ENCODE measurements around the gene GLDN.

GLDN gene

DNA sequence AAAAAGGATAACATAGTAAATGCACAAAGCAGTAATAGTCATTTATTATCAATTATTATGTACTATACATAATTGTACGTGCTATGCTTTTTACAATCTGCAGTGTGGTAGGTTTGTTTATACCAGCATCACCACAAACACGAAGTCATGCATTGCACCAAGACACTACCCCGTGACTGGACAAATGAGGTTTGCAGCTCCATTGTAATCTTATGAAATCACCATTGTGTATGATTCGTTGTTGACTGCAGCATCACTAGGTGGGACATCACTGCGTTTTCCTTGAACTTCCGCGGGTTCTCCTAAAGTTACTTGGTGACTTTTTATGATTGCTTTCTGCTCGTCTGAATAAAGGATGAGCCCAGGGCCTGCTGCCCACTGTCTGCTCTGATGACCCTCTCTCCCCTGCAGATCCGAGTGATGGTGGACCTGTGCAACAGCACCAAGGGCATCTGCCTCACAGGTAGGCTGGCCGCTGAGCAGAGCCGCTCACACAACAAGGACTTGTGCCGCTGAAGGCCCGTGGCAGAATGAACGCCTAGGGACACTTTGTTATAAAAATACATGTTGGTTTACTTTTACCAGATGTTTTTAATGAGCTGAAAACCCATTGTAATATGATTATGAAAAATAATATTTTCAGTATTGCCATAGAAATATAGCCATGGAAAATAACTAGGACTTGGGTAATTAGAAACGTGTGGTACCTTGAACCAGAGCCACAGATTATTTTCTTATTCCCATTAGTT is 35.8 kb downstream of the GLDN start:
- H3K4me1 ChIP-seq (ENCODE audit: insufficient read depth, low read length), result no peaks in the 10 kb centered on the region
- H3K27me3 ChIP-seq (ENCODE audit: insufficient read depth, low read length), result no peaks in the 10 kb centered on the region
- H3K36me3 ChIP-seq (ENCODE audit: insufficient read depth, low read length), result no peaks in the 10 kb centered on the region
- no peaks in the 10 kb centered on the region for H3K9me3 ChIP-seq (ENCODE audit: insufficient read depth, low read depth, low read length)
- H3K27ac ChIP-seq (ENCODE audit: low read depth, low read length), result no peak overlapping the region
- H3K9ac ChIP-seq (ENCODE audit: low read depth, low read length), result no peak overlapping the region
- WGBS, result 94% methylated on average over 13 of the region's 15 CpGs
- no peak overlapping the region for H3K4me3 ChIP-seq (ENCODE audit: low read length)

DNA sequence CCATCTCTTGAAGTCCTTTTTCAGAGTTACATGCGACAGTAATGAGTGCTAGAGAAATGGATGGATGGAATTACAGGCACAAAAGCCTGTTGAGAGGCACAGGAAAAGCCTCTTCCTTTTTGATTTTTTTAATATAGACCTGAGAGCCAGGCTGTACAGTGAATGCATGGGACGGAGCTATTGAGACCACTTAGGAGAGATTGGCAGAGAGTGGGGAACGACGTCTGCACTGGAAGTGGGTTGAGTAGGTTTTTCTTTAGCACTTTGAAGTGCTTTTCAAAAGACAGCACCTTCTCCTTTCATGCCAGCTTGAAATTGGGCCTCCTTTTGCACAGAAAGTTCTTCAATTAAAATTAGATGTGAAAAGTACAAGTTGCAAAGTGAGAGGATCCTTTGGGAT is 37.0 kb downstream of the GLDN start:
- Histone ChIP-seq H3K9ac (ENCODE audit: low read depth, low read length) (no peak overlapping the region), H3K27ac (ENCODE audit: low read depth, low read length) (no peak overlapping the region), H3K4me1 (ENCODE audit: insufficient read depth, low read length) (no peaks in the 10 kb centered on the region), H3K4me3 (ENCODE audit: low read length) (no peak overlapping the region), H3K9me3 (ENCODE audit: insufficient read depth, low read depth, low read length) (no peaks in the 10 kb centered on the region), H3K36me3 (ENCODE audit: insufficient read depth, low read length) (no peaks in the 10 kb centered on the region), H3K27me3 (ENCODE audit: insufficient read depth, low read length) (no peaks in the 10 kb centered on the region)
- 97% methylated on average over 4 of the region's 4 CpGs for WGBS

DNA sequence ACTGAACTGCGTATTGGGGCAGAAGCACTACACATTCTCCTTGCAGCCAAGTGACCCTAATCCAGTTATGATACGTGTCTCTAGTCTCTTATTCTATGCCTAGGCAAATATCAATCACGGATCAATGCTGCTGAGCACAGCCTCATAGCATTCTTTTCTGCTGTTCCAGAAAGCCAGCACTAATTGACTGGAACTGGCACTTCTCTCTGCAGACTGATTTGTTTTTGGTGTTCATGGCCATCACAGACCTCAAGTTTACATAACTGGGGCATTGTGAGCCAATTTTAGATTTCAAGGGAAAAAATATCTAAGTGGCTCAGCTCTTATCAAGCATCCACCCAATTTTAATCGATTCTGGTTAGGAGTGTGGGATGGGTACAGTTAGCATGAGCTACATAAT is 37.9 kb downstream of the GLDN start:
- Histone ChIP-seq H3K27ac (ENCODE audit: low read depth, low read length) (no peak overlapping the region), H3K36me3 (ENCODE audit: insufficient read depth, low read length) (no peaks in the 10 kb centered on the region), H3K9ac (ENCODE audit: low read depth, low read length) (no peak overlapping the region), H3K4me1 (ENCODE audit: insufficient read depth, low read length) (no peaks in the 10 kb centered on the region), H3K4me3 (ENCODE audit: low read length) (no peak overlapping the region), H3K9me3 (ENCODE audit: insufficient read depth, low read depth, low read length) (no peaks in the 10 kb centered on the region), H3K27me3 (ENCODE audit: insufficient read depth, low read length) (no peaks in the 10 kb centered on the region)
- WGBS, result 90% methylated on average over 3 of the region's 4 CpGs

DNA sequence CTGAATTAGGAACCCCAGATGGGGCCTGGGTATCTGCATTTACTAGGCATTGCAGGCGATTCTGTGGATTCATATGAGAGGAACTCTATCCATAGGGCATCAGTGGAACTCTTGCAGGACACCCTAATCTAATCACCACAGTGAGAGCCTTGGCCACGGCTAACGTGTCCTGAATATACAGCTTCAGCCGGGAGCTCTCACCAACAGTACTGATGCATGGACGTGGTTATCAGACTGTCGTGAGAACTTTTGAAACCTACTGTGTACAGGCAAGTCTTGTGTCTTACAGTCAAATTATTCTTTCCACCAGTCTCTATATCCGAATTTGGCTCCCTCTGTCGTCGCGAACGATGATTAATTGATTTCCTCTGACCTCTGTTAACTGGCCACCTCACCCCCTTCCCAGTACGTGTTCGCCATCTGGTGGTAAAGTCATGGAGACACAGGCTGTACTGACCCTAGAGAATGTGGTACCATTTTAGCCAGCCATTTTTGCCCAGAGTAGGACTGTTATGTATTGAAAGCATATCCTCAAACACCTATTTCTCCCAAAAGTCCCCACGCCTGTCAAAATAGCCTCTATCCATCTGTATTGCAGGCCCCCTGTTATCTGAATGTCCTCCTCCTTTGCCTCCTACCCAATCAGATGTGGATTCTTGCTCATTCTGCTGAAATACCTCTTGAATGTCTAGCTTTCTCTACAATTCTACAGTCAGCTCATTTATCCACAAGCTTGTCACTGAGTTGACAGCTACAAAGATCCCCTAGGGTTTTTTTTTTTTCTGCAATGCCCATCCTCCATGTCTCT is 39.7 kb downstream of the GLDN start:
- 33% methylated on average over 14 of the region's 14 CpGs for WGBS
- Histone ChIP-seq H3K27me3 (ENCODE audit: insufficient read depth, low read length) (no peaks in the 10 kb centered on the region), H3K9ac (ENCODE audit: low read depth, low read length) (no peak overlapping the region), H3K9me3 (ENCODE audit: insufficient read depth, low read depth, low read length) (no peaks in the 10 kb centered on the region), H3K4me1 (ENCODE audit: insufficient read depth, low read length) (no peaks in the 10 kb centered on the region), H3K36me3 (ENCODE audit: insufficient read depth, low read length) (no peaks in the 10 kb centered on the region), H3K4me3 (ENCODE audit: low read length) (no peak overlapping the region), H3K27ac (ENCODE audit: low read depth, low read length) (no peak overlapping the region)

DNA sequence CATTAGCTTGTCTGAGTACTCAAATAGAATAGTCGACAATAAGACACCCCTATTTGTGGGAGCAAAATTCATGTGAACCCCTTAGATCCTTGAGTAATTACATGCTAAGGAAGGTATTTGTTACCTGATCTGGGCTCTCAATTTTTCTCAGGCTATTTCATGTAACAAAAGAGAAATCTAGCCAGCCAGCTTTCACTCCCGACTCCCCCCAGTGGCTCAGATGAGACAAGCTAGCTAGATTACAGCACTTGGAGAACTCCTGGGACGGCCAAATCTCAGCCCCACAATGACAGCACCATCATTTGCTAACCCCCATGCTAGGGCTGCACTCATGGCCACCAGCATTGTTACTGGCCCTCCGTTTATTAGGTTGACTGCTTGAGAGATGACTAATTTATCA is 41.3 kb downstream of the GLDN start:
- Histone ChIP-seq H3K4me1 (ENCODE audit: insufficient read depth, low read length) (no peaks in the 10 kb centered on the region), H3K4me3 (ENCODE audit: low read length) (no peak overlapping the region), H3K27me3 (ENCODE audit: insufficient read depth, low read length) (no peaks in the 10 kb centered on the region), H3K36me3 (ENCODE audit: insufficient read depth, low read length) (no peaks in the 10 kb centered on the region), H3K27ac (ENCODE audit: low read depth, low read length) (no peak overlapping the region), H3K9ac (ENCODE audit: low read depth, low read length) (no peak overlapping the region), H3K9me3 (ENCODE audit: insufficient read depth, low read depth, low read length) (no peaks in the 10 kb centered on the region)
- 42% methylated on average over 4 of the region's 4 CpGs for WGBS

DNA sequence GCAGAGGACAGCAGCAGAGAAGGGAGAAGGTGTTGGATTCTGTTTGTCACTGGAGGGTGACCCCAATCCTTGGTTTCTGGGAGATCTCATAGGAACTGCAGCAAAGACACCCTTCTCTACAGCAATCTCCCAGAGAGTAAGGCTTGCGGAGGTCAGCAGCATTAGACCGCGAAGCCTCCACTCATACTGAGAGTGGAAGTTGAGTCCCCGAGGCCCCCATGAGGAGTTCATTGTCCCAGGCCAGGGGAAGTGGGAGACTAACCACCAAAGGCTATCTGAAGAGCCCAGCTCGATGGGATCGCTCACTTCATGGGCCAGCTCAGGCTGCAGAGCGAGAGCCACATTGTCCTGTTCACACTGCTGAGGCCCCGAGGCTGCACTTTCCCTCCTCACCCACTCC is 44.6 kb downstream of the GLDN start:
- no peak overlapping the region for H3K27ac ChIP-seq (ENCODE audit: low read depth, low read length)
- no peaks in the 10 kb centered on the region for H3K9me3 ChIP-seq (ENCODE audit: insufficient read depth, low read depth, low read length)
- H3K9ac ChIP-seq (ENCODE audit: low read depth, low read length), result no peak overlapping the region

DNA sequence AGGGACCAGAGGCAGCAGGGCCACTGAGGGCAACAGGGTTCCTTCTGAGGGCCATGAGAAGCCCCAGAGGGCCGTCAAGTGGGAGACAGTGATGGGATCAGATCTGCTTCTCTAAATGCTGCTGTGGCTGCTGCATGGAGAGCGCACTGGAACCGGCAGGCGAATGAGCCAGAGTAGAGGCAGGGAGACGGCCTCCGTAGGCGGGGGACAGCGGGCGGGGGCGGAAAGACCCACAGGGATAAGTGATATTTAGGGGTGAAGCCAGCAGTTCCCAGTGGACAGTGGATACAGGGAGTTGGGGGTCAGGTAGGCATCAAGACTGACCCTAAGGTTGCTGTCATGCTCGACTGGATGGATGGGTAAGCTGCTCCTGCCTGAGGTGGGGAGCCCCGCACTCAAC is 45.0 kb downstream of the GLDN start:
- H3K36me3 ChIP-seq (ENCODE audit: insufficient read depth, low read length), result no peaks in the 10 kb centered on the region
- H3K4me3 ChIP-seq (ENCODE audit: low read length), result no peak overlapping the region
- WGBS, result 92% methylated on average over 12 of the region's 12 CpGs
- H3K4me1 ChIP-seq (ENCODE audit: insufficient read depth, low read length), result peaks cover 14% of the 10 kb centered on the region
- no peaks in the 10 kb centered on the region for H3K9me3 ChIP-seq (ENCODE audit: insufficient read depth, low read depth, low read length)
- H3K27me3 ChIP-seq (ENCODE audit: insufficient read depth, low read length), result no peaks in the 10 kb centered on the region
- no peak overlapping the region for H3K27ac ChIP-seq (ENCODE audit: low read depth, low read length)
- no peak overlapping the region for H3K9ac ChIP-seq (ENCODE audit: low read depth, low read length)

More for the DNA sequence above, 44.6 kb downstream of the GLDN start:
- H3K4me3 ChIP-seq (ENCODE audit: low read length), result no peak overlapping the region
- H3K36me3 ChIP-seq (ENCODE audit: insufficient read depth, low read length), result no peaks in the 10 kb centered on the region
- H3K27me3 ChIP-seq (ENCODE audit: insufficient read depth, low read length), result no peaks in the 10 kb centered on the region
- H3K4me1 ChIP-seq (ENCODE audit: insufficient read depth, low read length), result peaks cover 10% of the 10 kb centered on the region
- 92% methylated on average over 8 of the region's 8 CpGs for WGBS

DNA sequence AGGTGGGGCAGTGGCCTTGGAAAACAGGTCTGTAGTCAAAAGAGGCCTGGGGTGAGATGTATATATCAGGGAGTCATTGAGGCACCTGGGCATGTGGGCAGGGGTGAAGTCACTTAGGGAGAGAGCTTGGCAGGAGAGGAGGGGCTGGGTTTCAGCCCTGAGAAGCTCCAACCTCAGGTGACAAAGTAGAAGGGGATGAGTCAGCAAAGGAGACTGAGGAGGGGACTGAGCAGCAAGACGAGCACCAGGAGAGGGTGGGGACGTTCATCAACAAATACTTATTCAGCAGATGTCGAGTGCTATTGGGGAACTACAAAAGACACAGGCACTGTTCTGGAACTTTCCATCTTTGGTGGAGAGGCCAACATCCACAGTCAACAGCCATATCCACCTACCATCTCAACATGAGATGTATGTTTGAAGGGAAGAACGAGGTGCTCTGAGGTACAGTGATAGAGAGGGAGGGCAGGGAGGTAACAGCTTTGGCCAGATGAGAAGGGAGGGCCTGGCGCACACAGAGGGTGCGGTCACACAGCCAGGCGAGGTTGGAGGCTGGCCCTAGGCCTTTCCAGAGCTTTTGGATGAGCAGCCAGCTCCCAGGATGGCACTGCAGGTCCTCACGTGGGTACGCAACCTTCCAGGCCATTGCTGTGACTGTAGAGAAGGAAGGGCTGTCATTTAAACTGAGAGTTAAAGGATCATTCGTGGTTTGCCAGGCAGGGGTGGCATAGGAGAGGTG is 45.7 kb downstream of the GLDN start:
- no peak overlapping the region for H3K9ac ChIP-seq (ENCODE audit: low read depth, low read length)
- no peak overlapping the region for H3K4me3 ChIP-seq (ENCODE audit: low read length)
- peaks cover 14% of the 10 kb centered on the region for H3K4me1 ChIP-seq (ENCODE audit: insufficient read depth, low read length)
- no peaks in the 10 kb centered on the region for H3K36me3 ChIP-seq (ENCODE audit: insufficient read depth, low read length)
- no peak overlapping the region for H3K27ac ChIP-seq (ENCODE audit: low read depth, low read length)
- H3K9me3 ChIP-seq (ENCODE audit: insufficient read depth, low read depth, low read length), result peaks cover 2% of the 10 kb centered on the region; the same call in 1 of the 2 replicates
- H3K27me3 ChIP-seq (ENCODE audit: insufficient read depth, low read length), result no peaks in the 10 kb centered on the region
- 94% methylated on average over 10 of the region's 10 CpGs for WGBS

DNA sequence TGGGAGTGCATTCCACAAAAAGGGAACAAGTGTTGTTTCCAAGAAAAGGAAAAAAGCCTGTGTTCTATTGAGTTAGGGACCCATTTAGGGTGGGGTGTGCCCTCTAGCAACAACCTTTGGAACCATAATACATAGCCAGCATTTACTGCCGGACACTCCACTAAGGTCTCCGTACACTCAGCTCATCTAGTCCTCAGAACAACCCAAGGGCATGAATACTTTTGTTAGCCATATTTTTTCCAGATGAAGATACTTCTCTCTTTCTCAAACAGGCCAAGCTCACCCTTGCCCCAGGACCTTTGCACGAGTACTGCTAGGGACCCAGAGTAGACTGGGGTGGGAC is 46.2 kb downstream of the GLDN start:
- peaks cover 2% of the 10 kb centered on the region; the same call in 1 of the 2 replicates for H3K9me3 ChIP-seq (ENCODE audit: insufficient read depth, low read depth, low read length)
- peaks cover 14% of the 10 kb centered on the region for H3K4me1 ChIP-seq (ENCODE audit: insufficient read depth, low read length)
- no peak overlapping the region for H3K27ac ChIP-seq (ENCODE audit: low read depth, low read length)
- 96% methylated on average over 3 of the region's 3 CpGs for WGBS
- no peaks in the 10 kb centered on the region for H3K36me3 ChIP-seq (ENCODE audit: insufficient read depth, low read length)
- H3K27me3 ChIP-seq (ENCODE audit: insufficient read depth, low read length), result no peaks in the 10 kb centered on the region
- H3K4me3 ChIP-seq (ENCODE audit: low read length), result no peak overlapping the region
- H3K9ac ChIP-seq (ENCODE audit: low read depth, low read length), result no peak overlapping the region

DNA sequence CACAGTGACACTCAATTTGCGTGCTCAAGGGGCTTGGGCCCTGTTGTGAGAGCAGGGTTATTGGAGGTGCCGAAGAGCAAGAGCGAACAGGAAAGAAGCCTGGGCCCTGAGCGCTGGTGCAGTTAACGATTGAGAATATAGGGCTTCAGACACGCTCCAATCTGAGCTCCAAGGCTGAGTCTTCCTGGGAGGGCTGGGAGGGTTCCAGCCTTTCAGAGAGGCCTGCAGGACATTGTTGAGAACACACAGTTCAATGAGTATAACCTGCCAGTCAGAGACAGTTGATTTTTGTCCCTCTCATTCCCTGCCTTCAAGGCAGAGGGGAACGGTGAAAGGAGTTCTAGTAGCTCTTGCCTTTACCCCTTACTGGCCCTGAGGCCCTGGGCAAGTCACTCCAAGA is 47.3 kb downstream of the GLDN start:
- Histone ChIP-seq H3K9ac (ENCODE audit: low read depth, low read length) (no peak overlapping the region), H3K9me3 (ENCODE audit: insufficient read depth, low read depth, low read length) (peaks cover 2% of the 10 kb centered on the region; the same call in 1 of the 2 replicates), H3K27ac (ENCODE audit: low read depth, low read length) (no peak overlapping the region), H3K4me3 (ENCODE audit: low read length) (no peak overlapping the region), H3K27me3 (ENCODE audit: insufficient read depth, low read length) (no peaks in the 10 kb centered on the region), H3K4me1 (ENCODE audit: insufficient read depth, low read length) (peaks cover 19% of the 10 kb centered on the region), H3K36me3 (ENCODE audit: insufficient read depth, low read length) (no peaks in the 10 kb centered on the region)
- WGBS, result 94% methylated on average over 7 of the region's 7 CpGs

Measured in HUES64 (cell line).